K562 (cell line): ENCODE data around the gene RNU2-63P. TPM values are rescaled to one million over a fixed set of nuclear protein-coding genes. Genes with fewer than 3 reads are reported as not detected.
A peak's percentile ranks its signal among the peaks of the same experiment; 100 is the strongest.

Experiments used
- CEBPZ ChIP-seq: fragments of 150-350 bp; IDR thresholded peaks from 2 replicates; pipeline ENCODE4 v1.6.1; 2014; ENCODE audit warnings: low read depth, mild to moderate bottlenecking, low read length, borderline replicate concordance
- CREM ChIP-seq: IDR thresholded peaks from 2 replicates; pipeline ENCODE4 v1.6.1; 2014; ENCODE audit warnings: antibody characterized with exemption, low read depth
- CTCF ChIP-seq, 3 experiments: IDR thresholded peaks in 2 of 3; conservative IDR thresholded peaks in 1 of 3; 2 replicates each; pipeline ENCODE4 v1.5.1; 2011 to 2012; ENCODE audit warnings: low read length in 3 of 3, mild to moderate bottlenecking in 3 of 3, control low read depth in 2 of 3, improper control_type of control experiment in 1 of 3, inconsistent platforms in 1 of 3, low read depth in 1 of 3, mixed read lengths in 1 of 3, moderate library complexity in 1 of 3; ENCODE audit not compliant: insufficient read depth in 2 of 3
- FOXJ3 ChIP-seq: sonication (generic); formaldehyde crosslinking; IDR thresholded peaks from 2 replicates; pipeline ENCODE4 v1.4.0; 2020; ENCODE audit warnings: mild to moderate bottlenecking, missing genetic modification reagents
- HNRNPL ChIP-seq: fragments of 200-400 bp; formaldehyde crosslinking; IDR thresholded peaks from 2 replicates; pipeline ENCODE4 v1.6.1; 2017; ENCODE audit warnings: low read depth, mild to moderate bottlenecking, low read length
- MBD1 ChIP-seq: fragments of 250-450 bp; sonication (Bioruptor Pico); IDR thresholded peaks from 2 replicates; pipeline ENCODE4 v1.8.0; 2022; ENCODE audit warnings: inconsistent platforms
- NFRKB ChIP-seq: fragments of 450-650 bp; IDR thresholded peaks from 2 replicates; pipeline ENCODE4 v1.6.1; 2016; ENCODE audit warnings: low read depth
- NR1H2 ChIP-seq: sonication (generic); formaldehyde crosslinking; IDR thresholded peaks from 2 replicates; pipeline ENCODE4 v1.4.0; 2020; ENCODE audit warnings: mild to moderate bottlenecking, missing genetic modification reagents
- OTX1 ChIP-seq: fragments of 450-650 bp; formaldehyde crosslinking; IDR thresholded peaks from 2 replicates; pipeline ENCODE4 v1.4.0; 2022; ENCODE audit warnings: mild to moderate bottlenecking
- PKNOX1 ChIP-seq: fragments of 450-650 bp; IDR thresholded peaks from 2 replicates; pipeline ENCODE4 v1.6.1; 2016
- SMAD1 ChIP-seq: fragments of 150-350 bp; IDR thresholded peaks from 2 replicates; pipeline ENCODE4 v1.6.1; 2014; ENCODE audit warnings: low read length, low read depth; ENCODE audit not compliant: partially characterized antibody
- SP1 ChIP-seq: sonication (generic); formaldehyde crosslinking; IDR thresholded peaks from 2 replicates; pipeline ENCODE4 v1.8.1; 2022; ENCODE audit warnings: mild to moderate bottlenecking, missing genetic modification reagents
- ZNF133 ChIP-seq: fragments of 250-450 bp; sonication (Bioruptor Pico); IDR thresholded peaks from 2 replicates; pipeline ENCODE4 v1.4.0; 2020; ENCODE audit warnings: mild to moderate bottlenecking
- ZNF263 ChIP-seq: sonication (generic); formaldehyde crosslinking; IDR thresholded peaks from 2 replicates; pipeline ENCODE4 v1.8.0; 2022; ENCODE audit warnings: mild to moderate bottlenecking, missing genetic modification reagents, borderline replicate concordance
- ZNF644 ChIP-seq: fragments of 200-800 bp; sonication (Bioruptor generic); IDR thresholded peaks from 2 replicates; pipeline ENCODE4 v1.6.1; 2016; ENCODE audit warnings: low read depth, missing genetic modification characterization, missing compliant biosample characterization
- polyA plus RNA-seq, 8 experiments: library from polyadenylated mRNA; depleted of rRNA in 4 of 8; stranded (reverse) in 5 of 8; unstranded in 3 of 8; fragments of >200 nt; fragmentation: Nextera tagmentation in 2 of 8; fragmentation: Illumina TruSeq in 1 of 8; extraction: Ambion mirVana in 2 of 8; extraction: Trizol in 1 of 8; gene quantifications; 2 replicates each; pipeline versions ENCODE4 v1.2.1 to v1.2.3, GENCODE V29; 2011 to 2014; ENCODE audit warnings: inconsistent platforms in 1 of 8, missing spikeins in 1 of 8
- total RNA-seq, 7 experiments: library from RNA; depleted of rRNA in 6 of 7; stranded (reverse); fragments of >200 nt in 6 of 7; fragmentation: Illumina TruSeq in 2 of 7; extraction: Trizol in 2 of 7; gene quantifications; 2 replicates each; pipeline versions ENCODE4 v1.2.1 to v1.2.3, GENCODE V29; 2011 to 2021; ENCODE audit warnings: low replicate concordance in 1 of 7
- TF ChIP-seq, protein P1 (sequence below): fragments of 450-650 bp; formaldehyde crosslinking; IDR thresholded peaks from 2 replicates; pipeline ENCODE4 v1.4.0; 2022; ENCODE audit warnings: missing genetic modification characterization
- TF ChIP-seq, protein P2 (sequence below): fragments of 450-650 bp; IDR thresholded peaks from 2 replicates; pipeline ENCODE4 v1.6.1; 2016; ENCODE audit warnings: low read depth, mild to moderate bottlenecking, moderate library complexity

Gene RNU2-63P
- total and polyA plus RNA-seq, 9 of the 15 experiments (the other 6 are each of a cell fraction or from before 2014, with no cell fraction given): 5.8 to 253 (median 169) TPM; not detected in 4

DNA sequence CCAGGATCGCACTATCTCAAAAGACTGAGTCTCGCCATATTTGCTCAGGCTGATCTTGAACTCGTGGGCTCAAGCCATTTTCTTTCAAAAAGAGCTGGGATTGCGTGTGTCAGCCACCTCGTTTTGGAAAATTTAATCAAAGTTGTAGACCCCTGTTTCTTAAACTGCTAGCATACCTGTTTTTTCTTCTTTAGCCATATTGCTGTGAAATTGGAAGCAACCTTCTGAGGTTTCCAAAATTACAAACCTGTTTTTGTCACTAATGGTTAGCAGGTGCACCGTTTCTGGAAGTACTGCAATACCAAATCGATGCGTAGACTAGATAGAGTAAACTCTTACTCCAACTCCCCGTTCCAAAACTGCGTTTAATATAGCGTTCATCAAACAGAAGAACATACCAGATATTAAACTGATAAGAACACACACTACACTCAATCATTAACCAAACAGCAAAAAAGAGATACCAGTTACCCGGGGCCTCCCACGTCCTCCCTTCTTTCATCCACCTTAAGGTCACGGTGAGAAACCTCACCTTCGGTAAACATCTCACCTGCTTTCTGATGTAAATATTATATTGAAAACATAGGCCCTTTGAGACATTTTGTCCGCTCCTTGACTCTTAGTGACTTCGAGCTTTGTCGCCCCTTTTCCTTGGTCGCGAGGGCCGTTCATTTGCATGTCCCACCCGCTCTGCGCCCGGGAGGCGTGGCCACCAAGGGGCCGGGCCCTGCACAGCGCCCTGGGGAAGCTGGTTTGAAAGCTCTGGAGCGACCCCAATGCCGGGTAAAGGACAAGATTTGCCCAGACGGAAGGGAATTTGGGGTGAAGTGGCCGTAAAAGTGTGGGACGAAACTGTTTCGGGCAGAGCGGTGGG lies at the start of gene RNU2-63P (continued):
- TF ChIP-seq FOXJ3 (no peak), SMAD1 (peak; percentile 100), MBD1 (CRISPR knock-in tag) (no peak), NR1H2 (CRISPR knock-in tag) (no peak), OTX1 (CRISPR knock-in tag) (peak; percentile 99), PKNOX1 (no peak), NFRKB (no peak; the same call in 1 of the 2 replicates), CTCF (IDR thresholded peaks at IDR 0.05 in 2 of 3, conservative IDR thresholded peaks at IDR 0.05 in 1 of 3; ENCODE audit: insufficient read depth in 2 of 3, low read depth in 1 of 3, low read length in 3 of 3) (no peak), ZNF133 (no peak), CREM (peak; percentile 49; the same call in 1 of the 2 replicates), ZNF644 (tag) (no peak), SP1 (CRISPR knock-in tag) (peak; percentile 77), ZNF263 (CRISPR knock-in tag) (0 out of 2 replicates have a peak, but pooled peaks have one; percentile 38), CEBPZ (peak; percentile 22; the same call in 1 of the 2 replicates), HNRNPL (peak; percentile 97)
- TF ChIP-seq, protein P1, sequence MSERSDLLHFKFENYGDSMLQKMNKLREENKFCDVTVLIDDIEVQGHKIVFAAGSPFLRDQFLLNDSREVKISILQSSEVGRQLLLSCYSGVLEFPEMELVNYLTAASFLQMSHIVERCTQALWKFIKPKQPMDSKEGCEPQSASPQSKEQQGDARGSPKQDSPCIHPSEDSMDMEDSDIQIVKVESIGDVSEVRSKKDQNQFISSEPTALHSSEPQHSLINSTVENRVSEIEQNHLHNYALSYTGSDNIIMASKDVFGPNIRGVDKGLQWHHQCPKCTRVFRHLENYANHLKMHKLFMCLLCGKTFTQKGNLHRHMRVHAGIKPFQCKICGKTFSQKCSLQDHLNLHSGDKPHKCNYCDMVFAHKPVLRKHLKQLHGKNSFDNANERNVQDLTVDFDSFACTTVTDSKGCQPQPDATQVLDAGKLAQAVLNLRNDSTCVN (CRISPR knock-in tag): peak; percentile 97
- TF ChIP-seq, protein P2, sequence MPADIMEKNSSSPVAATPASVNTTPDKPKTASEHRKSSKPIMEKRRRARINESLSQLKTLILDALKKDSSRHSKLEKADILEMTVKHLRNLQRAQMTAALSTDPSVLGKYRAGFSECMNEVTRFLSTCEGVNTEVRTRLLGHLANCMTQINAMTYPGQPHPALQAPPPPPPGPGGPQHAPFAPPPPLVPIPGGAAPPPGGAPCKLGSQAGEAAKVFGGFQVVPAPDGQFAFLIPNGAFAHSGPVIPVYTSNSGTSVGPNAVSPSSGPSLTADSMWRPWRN: peak; percentile 29; the same call in 1 of the 2 replicates
